Heart left ventricle (tissue), 13 donors: ENCODE measurements around the gene PDCD2L.

ENCODE experiments used
- POLR2A ChIP-seq, 2 donors: fragments of 450-650 bp; IDR thresholded peaks; one replicate each; pipeline ENCODE4 v1.6.1; 2017; ENCODE audit warnings: antibody characterized with exemption in 2 of 2, mild to moderate bottlenecking in 2 of 2, moderate library complexity in 2 of 2
- TF ChIP-seq, protein P1 (sequence below), 12 donors: fragments of 200-600 bp; sonication (generic) in 4 of 12; IDR thresholded peaks; one replicate each; pipeline versions ENCODE4 v1.5.0 to v1.8.0; 2018 to 2022; ENCODE audit warnings: antibody characterized with exemption in 12 of 12, mild to moderate bottlenecking in 5 of 12
- donor health status: ischemic (EF 13 %, LVEDD 7.1; RV severe dilation, severe dysfunction).
- donor health status: DM: no; HTN: yes; CAD: no.
- donor health status: DM: no; HTN: no; CAD: no.
- donor health status: ischemic (EF 25% LVEDD 6.9; RV normal size, moderate dysfunction).
- donor health status: ischemic (EF 25% LVEDD 5.7; RV mildly dilated, moderate dysfunction).
- donor health status: ischemic (EF 35%, LVEDD 5.7; RV mildly dilated, moderate dysfunction).
- donor health status: nonischemic (EF 11% LVEDD 7.7; RV severe dilation, severe dysfunction).
- donor health status: DM: yes; HTN: yes; CAD: no.
- donor health status: PGD.
- donor health status: ischemic (EF 29% LVEDD 5.4; RV normal size, mild dysfunction).
- donor health status: nonischemic (EF 23%, LVEDD 6.1; RV moderate dilation, normal function).

DNA sequence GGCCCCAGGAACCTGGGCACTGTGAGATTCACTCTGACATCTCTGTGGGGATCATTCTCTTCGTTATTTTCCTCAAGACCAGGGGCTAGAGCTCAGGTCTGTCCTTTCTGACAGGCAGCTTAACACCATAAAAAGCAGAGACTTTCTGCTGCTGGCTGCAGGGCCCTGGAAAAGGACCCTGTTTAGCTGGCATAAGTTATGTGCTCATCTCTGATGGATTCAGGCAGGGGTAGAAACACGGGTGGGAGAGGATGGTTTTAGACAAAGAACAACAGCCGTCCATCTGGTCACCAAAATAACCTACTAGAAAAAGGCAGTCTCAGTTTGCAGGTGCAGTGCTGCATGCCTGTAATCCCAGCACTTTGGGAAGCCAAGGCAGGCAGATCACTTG is 41.5 kb upstream of the PDCD2L start:
- TF ChIP-seq, protein P1, sequence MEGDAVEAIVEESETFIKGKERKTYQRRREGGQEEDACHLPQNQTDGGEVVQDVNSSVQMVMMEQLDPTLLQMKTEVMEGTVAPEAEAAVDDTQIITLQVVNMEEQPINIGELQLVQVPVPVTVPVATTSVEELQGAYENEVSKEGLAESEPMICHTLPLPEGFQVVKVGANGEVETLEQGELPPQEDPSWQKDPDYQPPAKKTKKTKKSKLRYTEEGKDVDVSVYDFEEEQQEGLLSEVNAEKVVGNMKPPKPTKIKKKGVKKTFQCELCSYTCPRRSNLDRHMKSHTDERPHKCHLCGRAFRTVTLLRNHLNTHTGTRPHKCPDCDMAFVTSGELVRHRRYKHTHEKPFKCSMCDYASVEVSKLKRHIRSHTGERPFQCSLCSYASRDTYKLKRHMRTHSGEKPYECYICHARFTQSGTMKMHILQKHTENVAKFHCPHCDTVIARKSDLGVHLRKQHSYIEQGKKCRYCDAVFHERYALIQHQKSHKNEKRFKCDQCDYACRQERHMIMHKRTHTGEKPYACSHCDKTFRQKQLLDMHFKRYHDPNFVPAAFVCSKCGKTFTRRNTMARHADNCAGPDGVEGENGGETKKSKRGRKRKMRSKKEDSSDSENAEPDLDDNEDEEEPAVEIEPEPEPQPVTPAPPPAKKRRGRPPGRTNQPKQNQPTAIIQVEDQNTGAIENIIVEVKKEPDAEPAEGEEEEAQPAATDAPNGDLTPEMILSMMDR (IDR thresholded peaks at IDR 0.05) = no peak
- no peak for TF ChIP-seq POLR2A (IDR thresholded peaks at IDR 0.05)
